Karpas-422 (cell line): Measurements from ENCODE around the gene ENDOV. TPM values are rescaled to one million over a fixed set of nuclear protein-coding genes. Genes with fewer than 3 reads are reported as not detected.
A peak's percentile ranks its signal among the peaks of the same experiment; 100 is the strongest.

ENCODE experiments used
- DNase-seq: peaks from one replicate; pipeline ENCODE4 v3.0.0-alpha.2; 2015
- H2AFZ ChIP-seq: fragments of 200-600 bp; sonication (generic); 2 replicates; pipeline ENCODE4 v1.6.1; 2014; ENCODE audit warnings: antibody characterized with exemption, low read length, mixed read lengths
- H3K27ac ChIP-seq: fragments of 200-600 bp; sonication (generic); 2 replicates; pipeline ENCODE4 v1.5.1; 2014; ENCODE audit warnings: mild to moderate bottlenecking, low read length, moderate library complexity
- H3K27me3 ChIP-seq: fragments of 200-600 bp; sonication (generic); 2 replicates; pipeline ENCODE4 v1.6.1; 2014; ENCODE audit warnings: low read length, mixed read lengths
- H3K36me3 ChIP-seq: fragments of 200-600 bp; sonication (generic); 2 replicates; pipeline ENCODE4 v1.6.1; 2014; ENCODE audit warnings: low read length, mixed read lengths; ENCODE audit not compliant: insufficient read depth
- H3K4me1 ChIP-seq: fragments of 200-600 bp; sonication (generic); 2 replicates; pipeline ENCODE4 v1.6.1; 2014; ENCODE audit warnings: mild to moderate bottlenecking, low read length, mixed read lengths
- H3K4me2 ChIP-seq: fragments of 200-600 bp; sonication (generic); 2 replicates; pipeline ENCODE4 v1.6.1; 2014; ENCODE audit warnings: low read length, low read depth, mild to moderate bottlenecking; ENCODE audit not compliant: poor library complexity, severe bottlenecking
- H3K4me3 ChIP-seq: fragments of 200-600 bp; sonication (generic); 2 replicates; pipeline ENCODE4 v1.5.1; 2014; ENCODE audit warnings: mild to moderate bottlenecking, antibody characterized with exemption, low read length, mixed read lengths
- H3K79me2 ChIP-seq: fragments of 200-600 bp; sonication (generic); 2 replicates; pipeline ENCODE4 v1.6.1; 2014; ENCODE audit warnings: mild to moderate bottlenecking, low read length, mixed read lengths
- H3K9ac ChIP-seq: fragments of 200-600 bp; sonication (generic); 2 replicates; pipeline ENCODE4 v1.6.0; 2014; ENCODE audit warnings: low read length
- H3K9me2 ChIP-seq: fragments of 200-600 bp; sonication (generic), shearing (Covaris generic); replicated peaks from 2 replicates; pipeline ENCODE4 v1.6.0; 2014; ENCODE audit warnings: mild to moderate bottlenecking, low read length, moderate library complexity; ENCODE audit not compliant: insufficient read depth
- H3K9me3 ChIP-seq: fragments of 300-700, 200-600 bp; sonication (generic); 2 replicates; pipeline ENCODE4 v1.6.1; 2014; ENCODE audit warnings: low read length, mixed read lengths
- H4K20me1 ChIP-seq: fragments of 200-600 bp; sonication (generic); 2 replicates; pipeline ENCODE4 v1.6.1; 2014; ENCODE audit warnings: mild to moderate bottlenecking, antibody characterized with exemption, low read length, low read depth; ENCODE audit not compliant: insufficient read depth
- total RNA-seq: library from RNA; depleted of rRNA; stranded (reverse); fragments of >200 nt; shearing (Covaris generic); gene quantifications from 2 replicates; pipeline ENCODE4 v1.2.3, GENCODE V29; 2014; ENCODE audit warnings: low replicate concordance

Gene ENDOV
- total RNA-seq, 1 experiment from 2014 or later, result 22.7 TPM

- no peak overlapping the region for H3K4me3 ChIP-seq
- H3K4me2 ChIP-seq, result no peak overlapping the region
- no peaks in the 10 kb centered on the region for H4K20me1 ChIP-seq
- no peak for DNase-seq
- H2AFZ ChIP-seq, result no peak overlapping the region
- no peaks in the 10 kb centered on the region for H3K79me2 ChIP-seq
- H3K9me2 ChIP-seq, result no peaks in the 10 kb centered on the region
- no peak overlapping the region for H3K9ac ChIP-seq
- H3K36me3 ChIP-seq, result no peaks in the 10 kb centered on the region
- no peaks in the 10 kb centered on the region for H3K27me3 ChIP-seq
- no peaks in the 10 kb centered on the region for H3K9me3 ChIP-seq
- H3K27ac ChIP-seq, result no peak overlapping the region
- H3K4me1 ChIP-seq, result peaks cover 11% of the 10 kb centered on the region
Measured at GRCh38 chr17:80471922-80472321, 57.0 kb downstream of the ENDOV start.

DNA sequence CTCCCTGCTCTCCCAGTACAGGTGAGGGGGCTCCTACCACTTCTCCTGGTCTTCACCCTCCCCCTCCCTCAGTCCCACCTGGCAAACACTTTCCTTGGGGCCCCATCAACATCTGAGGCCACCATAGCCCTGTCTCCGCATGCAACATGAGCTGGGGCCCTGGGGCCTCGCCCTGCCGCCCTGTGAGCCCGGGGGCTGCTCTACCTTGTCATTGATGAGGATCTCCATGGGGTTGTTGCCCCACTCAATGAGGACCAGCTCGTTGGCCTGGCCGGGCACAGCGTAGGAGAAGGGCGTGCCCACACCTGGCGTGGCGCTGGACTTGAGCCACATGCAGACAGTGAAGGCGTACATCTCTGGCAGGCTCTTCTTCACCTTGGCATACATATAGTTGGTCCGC lies 58.0 kb downstream of the ENDOV start:
- no peak overlapping the region for H2AFZ ChIP-seq
- H3K9ac ChIP-seq, result no peak overlapping the region
- H3K27me3 ChIP-seq, result no peaks in the 10 kb centered on the region
- H3K4me3 ChIP-seq, result no peak overlapping the region
- no peak overlapping the region for H3K4me2 ChIP-seq
- DNase-seq, result no peak
- H3K9me3 ChIP-seq, result no peaks in the 10 kb centered on the region
- H4K20me1 ChIP-seq, result no peaks in the 10 kb centered on the region
- no peak overlapping the region for H3K27ac ChIP-seq
- no peaks in the 10 kb centered on the region for H3K79me2 ChIP-seq
- H3K4me1 ChIP-seq, result peaks cover 11% of the 10 kb centered on the region
- H3K36me3 ChIP-seq, result no peaks in the 10 kb centered on the region
- no peaks in the 10 kb centered on the region for H3K9me2 ChIP-seq

GRCh38 chr17:80473701-80474100 lies 58.7 kb downstream of the ENDOV start:
- no peaks in the 10 kb centered on the region for H3K9me2 ChIP-seq
- no peak overlapping the region for H3K4me3 ChIP-seq
- no peaks in the 10 kb centered on the region for H4K20me1 ChIP-seq
- H3K27me3 ChIP-seq, result no peaks in the 10 kb centered on the region
- no peak overlapping the region for H3K27ac ChIP-seq
- no peak for DNase-seq
- no peak overlapping the region for H3K4me2 ChIP-seq
- no peaks in the 10 kb centered on the region for H3K9me3 ChIP-seq
- H3K4me1 ChIP-seq, result peaks cover 11% of the 10 kb centered on the region
- H3K9ac ChIP-seq, result no peak overlapping the region
- H2AFZ ChIP-seq, result no peak overlapping the region
- H3K36me3 ChIP-seq, result no peaks in the 10 kb centered on the region
- no peaks in the 10 kb centered on the region for H3K79me2 ChIP-seq

DNA sequence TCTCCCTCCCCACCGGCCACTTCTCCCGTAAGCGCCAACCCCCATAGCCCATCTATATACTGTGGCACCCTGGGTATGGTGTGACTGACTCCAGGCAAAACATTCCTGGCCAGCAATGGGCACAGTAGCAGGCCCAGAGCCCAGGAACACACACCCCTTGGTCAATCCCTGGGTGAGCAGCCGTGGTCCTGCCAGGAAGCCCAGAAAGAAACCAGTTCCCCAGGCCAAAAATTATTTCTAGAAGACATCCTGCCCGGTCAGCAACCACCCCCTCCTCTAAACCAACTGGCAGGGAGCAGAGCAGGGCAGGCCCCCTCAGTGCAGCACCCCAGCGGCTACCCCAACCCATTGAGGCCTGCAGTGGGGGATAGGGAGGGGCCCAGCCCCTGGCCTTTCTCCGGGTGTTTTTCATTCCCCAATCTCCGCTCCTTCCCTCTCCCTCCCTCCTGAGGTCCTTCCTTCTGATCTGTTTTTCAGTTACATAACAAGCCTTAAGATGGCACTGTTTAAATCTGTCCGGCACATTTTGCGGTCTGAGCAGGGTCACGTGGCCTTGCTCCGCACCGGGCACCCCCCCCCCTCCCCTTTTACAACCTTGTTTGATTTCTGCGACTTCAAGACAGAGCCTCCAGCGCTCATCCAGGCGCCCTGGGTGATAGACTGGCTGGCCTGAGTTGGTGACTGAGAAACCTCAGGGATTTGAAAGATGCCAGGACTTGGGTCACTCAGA lies 59.4 kb downstream of the ENDOV start:
- no peak overlapping the region for H2AFZ ChIP-seq
- H3K4me1 ChIP-seq, result peaks cover 11% of the 10 kb centered on the region
- H3K27me3 ChIP-seq, result no peaks in the 10 kb centered on the region
- no peaks in the 10 kb centered on the region for H3K36me3 ChIP-seq
- no peaks in the 10 kb centered on the region for H3K79me2 ChIP-seq
- H3K4me3 ChIP-seq, result no peak overlapping the region
- DNase-seq, result peak; percentile 79
- no peaks in the 10 kb centered on the region for H3K9me2 ChIP-seq
- H3K4me2 ChIP-seq, result peak overlapping the region; percentile 45
- H3K27ac ChIP-seq, result no peak overlapping the region
- no peaks in the 10 kb centered on the region for H4K20me1 ChIP-seq
- no peaks in the 10 kb centered on the region for H3K9me3 ChIP-seq
- H3K9ac ChIP-seq, result peak overlapping the region; percentile 29

DNA sequence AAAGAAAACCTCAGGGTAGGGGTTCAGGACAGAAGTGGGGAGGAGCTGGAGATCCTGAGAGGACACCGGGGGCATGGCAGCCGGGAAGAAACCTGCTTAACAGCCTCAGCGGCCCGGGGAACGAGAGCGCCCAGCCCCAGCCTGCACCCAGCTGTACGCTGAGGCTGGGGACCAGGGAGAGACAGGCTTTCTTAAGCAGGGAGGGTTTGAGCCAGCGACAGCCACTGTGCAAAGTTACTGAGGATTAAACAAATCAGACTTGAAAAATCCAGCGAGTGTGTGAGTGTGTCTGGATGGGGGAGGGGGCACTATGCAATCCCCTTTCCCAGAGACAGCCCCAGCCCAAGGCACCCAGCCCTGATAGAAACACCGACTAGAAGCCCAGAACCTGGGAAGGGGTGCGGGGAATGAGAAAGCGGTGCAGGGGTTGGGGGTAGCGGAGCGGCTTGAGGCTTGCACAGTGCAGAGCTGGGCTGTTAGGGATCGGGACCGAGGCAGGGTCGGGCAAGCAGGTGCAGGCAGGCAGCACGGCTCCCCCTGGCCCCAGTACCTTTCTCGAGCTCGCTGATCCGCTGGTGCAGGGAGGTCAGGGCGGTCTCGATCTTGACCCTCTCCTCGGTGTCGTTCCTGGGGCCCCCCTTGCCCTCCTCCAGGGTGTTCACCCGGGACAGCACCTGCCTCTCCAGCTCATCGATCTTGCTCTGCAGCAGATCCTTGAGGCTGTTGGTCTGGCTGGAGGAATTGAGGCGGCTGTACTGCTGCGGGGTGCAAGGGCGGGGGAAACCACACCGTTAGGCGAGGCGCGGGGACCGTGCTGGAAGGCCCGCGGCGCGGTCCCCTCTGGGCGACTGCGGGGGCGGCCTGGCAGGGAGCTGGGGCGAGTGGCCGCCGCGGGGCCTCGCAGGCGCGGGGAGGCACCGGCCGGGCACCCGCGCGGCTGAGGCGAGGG lies 60.3 kb downstream of the ENDOV start:
- H3K36me3 ChIP-seq, result no peaks in the 10 kb centered on the region
- H3K79me2 ChIP-seq, result no peaks in the 10 kb centered on the region
- no peaks in the 10 kb centered on the region for H3K9me2 ChIP-seq
- no peaks in the 10 kb centered on the region for H4K20me1 ChIP-seq
- peaks cover 11% of the 10 kb centered on the region for H3K4me1 ChIP-seq
- no peak for DNase-seq
- H2AFZ ChIP-seq, result no peak overlapping the region
- H3K9me3 ChIP-seq, result no peaks in the 10 kb centered on the region
- no peak overlapping the region for H3K27ac ChIP-seq
- no peaks in the 10 kb centered on the region for H3K27me3 ChIP-seq
- peak overlapping the region; percentile 24; the same call in 1 of the 2 replicates for H3K9ac ChIP-seq
- H3K4me3 ChIP-seq, result no peak overlapping the region
- H3K4me2 ChIP-seq, result peak overlapping the region; percentile 45

DNA sequence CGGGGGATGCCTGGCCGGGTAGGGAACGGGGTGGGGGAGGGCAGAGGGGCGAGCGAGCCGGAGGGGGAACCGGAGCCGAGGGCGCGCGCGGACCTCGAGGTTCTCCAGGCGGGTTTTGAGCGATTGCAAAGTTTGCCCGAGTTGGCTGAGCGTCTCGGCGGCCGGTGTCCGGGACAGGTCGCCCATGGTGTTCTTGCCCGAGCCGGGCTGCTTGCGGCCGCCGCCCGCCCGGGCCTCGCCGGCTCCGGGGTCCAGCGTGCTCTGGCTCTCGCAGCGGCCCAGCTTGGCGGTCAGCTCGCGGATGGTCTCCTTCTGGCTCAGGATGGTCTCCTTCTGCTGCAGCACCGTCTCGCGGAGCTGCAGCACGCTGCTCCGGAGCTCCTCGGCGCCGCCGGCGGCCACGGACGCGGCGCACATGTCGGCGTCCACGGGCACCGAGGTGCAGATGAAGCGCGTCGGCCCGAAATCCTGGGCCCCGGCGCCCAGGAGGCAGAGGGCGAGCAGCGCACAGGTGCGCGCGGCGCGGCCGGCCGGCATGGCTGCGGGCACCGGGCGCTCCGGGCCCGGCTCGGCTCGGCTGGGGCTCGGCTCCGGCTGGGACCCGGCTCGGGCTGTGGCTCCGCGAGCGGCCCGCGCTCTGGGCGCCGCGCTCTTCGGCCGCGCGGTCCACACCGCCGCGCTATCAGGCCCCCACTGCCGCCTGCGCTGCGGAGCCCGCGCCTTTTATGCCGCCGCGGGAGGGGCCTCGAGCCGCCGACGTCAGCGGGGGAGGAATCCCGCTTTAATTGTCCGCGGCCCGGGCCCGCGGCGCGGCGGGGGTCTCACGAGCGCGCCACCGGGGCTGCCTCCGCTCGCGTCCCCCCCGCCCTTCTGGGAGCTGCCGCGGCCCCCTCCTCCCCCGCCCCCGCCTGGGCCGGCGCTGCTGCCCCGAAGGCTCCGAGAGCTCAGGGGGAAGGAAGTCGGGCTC lies 61.2 kb downstream of the ENDOV start, which contains the start of gene NPTX1:
TSS of gene NPTX1 (minus strand) at position 698 of the 967 bp plus-strand sequence. CDS start at position 537, 161 bp downstream.
- no peaks in the 10 kb centered on the region for H3K9me3 ChIP-seq
- peaks cover 14% of the 10 kb centered on the region for H3K4me1 ChIP-seq
- no peaks in the 10 kb centered on the region for H3K9me2 ChIP-seq
- no peak within 1 kb of the TSS for H3K9ac ChIP-seq
- no peaks in the 10 kb centered on the region for H3K27me3 ChIP-seq
- H3K27ac ChIP-seq, result no peak within 1 kb of the TSS
- no peak within 1 kb of the TSS for H2AFZ ChIP-seq
- H4K20me1 ChIP-seq, result no peaks in the 10 kb centered on the region
- no peaks in the 10 kb centered on the region for H3K79me2 ChIP-seq
- no peak within 1 kb of the TSS for H3K4me2 ChIP-seq
- H3K36me3 ChIP-seq, result no peaks in the 10 kb centered on the region
- H3K4me3 ChIP-seq, result no peak within 1 kb of the TSS
- no peak for DNase-seq

GRCh38 chr17:80476877-80477646 lies 62.1 kb downstream of the ENDOV start:
- Histone ChIP-seq H2AFZ (no peak overlapping the region), H3K4me1 (peaks cover 22% of the 10 kb centered on the region), H3K27me3 (no peaks in the 10 kb centered on the region), H3K4me3 (no peak overlapping the region), H4K20me1 (no peaks in the 10 kb centered on the region), H3K9ac (no peak overlapping the region), H3K79me2 (no peaks in the 10 kb centered on the region), H3K27ac (no peak overlapping the region), H3K4me2 (no peak overlapping the region), H3K9me3 (no peaks in the 10 kb centered on the region), H3K9me2 (no peaks in the 10 kb centered on the region), H3K36me3 (no peaks in the 10 kb centered on the region)
- DNase-seq, result no peak
